ENCODE data around the gene DNAJC27.

Gene DNAJC27

GRCh38 chr2:24903161-24904103 lies 68.3 kb downstream of the DNAJC27 start:
- no peak overlapping the region for H3K4me3 ChIP-seq (ENCODE audit: low read depth, low read length)

GRCh38 chr2:24899361-24899910 lies 72.3 kb downstream of the DNAJC27 start:
- TF ChIP-seq CTCF (IDR thresholded peaks at IDR 0.05; ENCODE audit: borderline replicate concordance, insufficient read depth, low read depth, low read length) = no peak
- H3K4me3 ChIP-seq (ENCODE audit: low read depth, low read length) = no peak overlapping the region

More at GRCh38 chr2:24903161-24904103, 68.3 kb downstream of the DNAJC27 start:
- no peak for TF ChIP-seq CTCF (IDR thresholded peaks at IDR 0.05; ENCODE audit: borderline replicate concordance, insufficient read depth, low read depth, low read length)

DNA sequence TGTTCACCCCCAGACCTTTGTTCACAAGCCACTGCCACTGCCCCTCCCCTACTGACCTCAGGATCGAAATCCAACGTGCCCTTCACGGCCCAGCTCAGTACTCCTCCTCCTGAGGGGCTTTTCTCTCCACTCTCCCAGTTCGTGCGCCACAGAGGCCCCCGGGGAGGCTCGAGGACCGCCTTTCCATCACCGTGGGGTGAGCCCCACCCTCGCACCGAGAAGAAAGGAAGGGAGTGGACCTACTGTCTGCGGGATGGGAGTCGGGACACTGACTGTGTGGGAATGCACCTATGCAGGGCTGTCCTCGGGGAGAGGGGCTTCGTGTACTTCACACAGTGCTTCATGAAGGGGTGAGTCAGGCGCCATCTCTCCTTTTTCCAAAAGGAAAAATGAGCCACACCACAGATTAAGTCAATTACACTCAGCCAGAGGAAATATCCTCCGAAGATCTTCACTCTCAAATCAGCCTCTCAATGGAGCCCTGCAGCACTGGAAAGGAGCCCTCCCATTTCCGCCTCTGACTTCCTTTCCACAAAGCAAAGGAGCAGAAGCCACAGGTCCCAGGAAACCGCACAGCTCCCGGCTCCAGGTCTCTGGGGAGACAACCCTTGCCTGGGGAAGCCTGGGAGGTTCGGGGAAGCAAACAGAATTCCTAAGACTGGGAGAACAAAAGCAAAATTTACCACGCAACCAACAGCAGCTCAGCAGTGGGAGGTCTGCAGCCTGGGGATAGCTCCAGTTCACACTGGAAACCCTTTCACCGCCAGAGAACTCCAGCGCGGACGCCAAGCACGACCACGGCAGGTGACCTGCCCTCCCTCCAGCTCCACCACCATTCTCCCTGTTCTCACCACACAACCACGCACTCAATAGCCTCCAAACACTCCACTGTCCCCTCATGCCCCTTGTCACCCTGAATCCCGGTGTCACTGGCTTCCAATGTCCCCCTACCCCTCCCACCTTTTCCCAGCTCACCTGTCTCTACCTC lies 73.3 kb downstream of the DNAJC27 start:
- no peak overlapping the region for H3K4me3 ChIP-seq (ENCODE audit: low read depth, low read length)
- no peak for TF ChIP-seq CTCF (IDR thresholded peaks at IDR 0.05; ENCODE audit: borderline replicate concordance, insufficient read depth, low read depth, low read length)

DNA sequence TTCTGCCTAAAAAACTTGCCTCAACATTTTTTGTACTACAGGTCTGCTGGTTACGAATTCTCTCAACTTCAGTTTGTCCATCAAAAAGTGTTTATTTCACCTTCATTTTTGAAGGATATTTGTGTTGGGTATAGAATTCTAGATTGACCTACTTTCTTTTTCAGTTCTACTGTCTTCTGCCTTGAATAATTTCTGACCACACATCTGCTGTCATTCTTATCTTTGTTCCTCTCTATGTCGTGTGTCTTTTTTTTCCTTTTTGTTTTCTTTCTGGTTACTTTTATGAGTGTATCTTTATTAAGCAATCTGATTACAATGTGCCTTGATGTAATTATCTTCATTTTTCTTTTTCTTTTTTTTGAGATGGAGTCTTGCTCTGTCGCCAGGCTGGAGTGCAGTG lies 77.0 kb downstream of the DNAJC27 start:
- TF ChIP-seq CTCF (IDR thresholded peaks at IDR 0.05; ENCODE audit: borderline replicate concordance, insufficient read depth, low read depth, low read length) = no peak
- H3K4me3 ChIP-seq (ENCODE audit: low read depth, low read length) = no peak overlapping the region

DNA sequence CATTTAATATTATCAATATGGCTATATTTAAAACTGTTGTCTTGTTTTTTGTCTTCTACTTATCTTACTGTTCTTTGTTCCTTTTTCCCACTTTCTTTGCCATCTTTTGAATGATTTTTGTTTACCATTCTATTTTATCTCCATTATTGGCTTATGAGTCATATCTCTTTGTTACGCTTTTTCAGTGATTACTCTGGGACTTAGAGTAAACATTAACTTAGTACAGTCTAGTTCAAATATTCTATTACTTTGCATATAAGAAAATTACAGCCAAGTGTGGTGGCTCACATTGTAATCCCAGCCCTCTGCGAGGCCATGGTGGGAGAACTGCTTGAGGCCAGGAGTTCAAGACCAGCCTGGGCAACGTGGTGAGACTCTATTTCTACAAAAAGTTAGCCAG lies 77.8 kb downstream of the DNAJC27 start:
- TF ChIP-seq CTCF (IDR thresholded peaks at IDR 0.05; ENCODE audit: borderline replicate concordance, insufficient read depth, low read depth, low read length) = no peak
- no peak overlapping the region for H3K4me3 ChIP-seq (ENCODE audit: low read depth, low read length)
